CD14-positive monocyte (primary cell): Measurements from ENCODE around the gene OR51A4. TPM values are rescaled to one million over a fixed set of nuclear protein-coding genes. Genes with fewer than 3 reads are reported as not detected.

ENCODE experiments used
- DNase-seq, 3 donors: peaks; one replicate each; pipeline ENCODE4 v3.0.0-alpha.2; 2011 to 2022
- H2AFZ ChIP-seq: 2 replicates; pipeline ENCODE4 v1.6.0; 2012; ENCODE audit warnings: mild to moderate bottlenecking, low read depth, low read length, inconsistent platforms; ENCODE audit not compliant: insufficient read depth, poor library complexity, severe bottlenecking
- H3K27ac ChIP-seq, 2 donors: 1 replicate in 1 of 2; 2 replicates in 1 of 2; pipeline ENCODE4 v1.5.1; 2012 to 2013; ENCODE audit warnings: low read length in 2 of 2, control low read depth in 1 of 2, inconsistent platforms in 1 of 2, low read depth in 1 of 2, mild to moderate bottlenecking in 1 of 2
- H3K27me3 ChIP-seq, 2 donors: one replicate each; pipeline versions ENCODE4 v1.6.0 to v1.6.1; 2011 to 2013; ENCODE audit warnings: low read length in 2 of 2; ENCODE audit not compliant: control insufficient read depth in 2 of 2, insufficient read depth in 2 of 2
- H3K36me3 ChIP-seq, 2 donors: replicated peaks in 1 of 2; 1 replicate in 1 of 2; 2 replicates in 1 of 2; pipeline versions ENCODE4 v1.5.1 to v1.6.1; 2012 to 2013; ENCODE audit warnings: low read length in 2 of 2, control low read depth in 1 of 2, inconsistent platforms in 1 of 2, mild to moderate bottlenecking in 1 of 2; ENCODE audit not compliant: insufficient read depth in 2 of 2, control insufficient read depth in 1 of 2
- H3K4me1 ChIP-seq, 2 donors: 1 replicate in 1 of 2; 2 replicates in 1 of 2; pipeline versions ENCODE4 v1.5.1 to v1.6.1; 2012 to 2013; ENCODE audit warnings: low read length in 2 of 2, control low read depth in 1 of 2, inconsistent platforms in 1 of 2, mild to moderate bottlenecking in 1 of 2, moderate library complexity in 1 of 2; ENCODE audit not compliant: insufficient read depth in 2 of 2, control insufficient read depth in 1 of 2
- H3K4me2 ChIP-seq: replicated peaks from 2 replicates; pipeline ENCODE3; 2012; ENCODE audit warnings: low read length, moderate library complexity, mild to moderate bottlenecking; ENCODE audit not compliant: poor library complexity, severe bottlenecking; ENCODE audit errors: extremely low read depth
- H3K4me3 ChIP-seq, 3 experiments: fragments of 200-600 bp in 1 of 3; sonication (generic) in 1 of 3; replicated peaks in 1 of 3; 1 replicate in 2 of 3; 2 replicates in 1 of 3; pipeline ENCODE4 v1.5.1; 2011 to 2013; ENCODE audit warnings: low read length in 3 of 3, mild to moderate bottlenecking in 3 of 3, control low read depth in 2 of 3, low read depth in 2 of 3, inconsistent platforms in 1 of 3, moderate library complexity in 1 of 3
- H3K79me2 ChIP-seq: 2 replicates; pipeline ENCODE4 v1.6.0; 2012; ENCODE audit warnings: mild to moderate bottlenecking, control low read depth, inconsistent platforms, low read length, moderate library complexity; ENCODE audit not compliant: insufficient read depth
- H3K9ac ChIP-seq: 2 replicates; pipeline ENCODE4 v1.6.0; 2017; ENCODE audit warnings: low read length, mild to moderate bottlenecking; ENCODE audit not compliant: insufficient read depth, poor library complexity, severe bottlenecking
- H3K9me3 ChIP-seq, 2 donors: replicated peaks in 1 of 2; 1 replicate in 1 of 2; 2 replicates in 1 of 2; pipeline versions ENCODE4 v1.5.1 to v1.6.1; 2012 to 2013; ENCODE audit warnings: low read length in 2 of 2, control low read depth in 1 of 2; ENCODE audit not compliant: control insufficient read depth in 1 of 2, insufficient read depth in 1 of 2
- H4K20me1 ChIP-seq: 2 replicates; pipeline ENCODE4 v1.6.0; 2012; ENCODE audit warnings: mild to moderate bottlenecking, low read length, control low read depth, moderate library complexity; ENCODE audit not compliant: insufficient read depth
- H3K27ac Mint-ChIP-seq, 7 donors: one replicate each; pipeline ENCODE4 v1.8.0; 2020; ENCODE audit warnings: mild to moderate bottlenecking in 7 of 7, mixed read lengths in 7 of 7, moderate library complexity in 6 of 7, inconsistent platforms in 2 of 7
- H3K27me3 Mint-ChIP-seq, 3 donors: one replicate each; pipeline ENCODE4 v1.8.0; 2021 to 2022; ENCODE audit warnings: low read depth in 3 of 3, mild to moderate bottlenecking in 3 of 3, mixed read lengths in 3 of 3, moderate library complexity in 3 of 3, inconsistent platforms in 1 of 3
- H3K36me3 Mint-ChIP-seq, 2 donors: one replicate each; pipeline ENCODE4 v1.8.0; 2020; ENCODE audit warnings: mixed read lengths in 2 of 2, inconsistent platforms in 1 of 2, mild to moderate bottlenecking in 1 of 2
- H3K4me1 Mint-ChIP-seq: one replicate; pipeline ENCODE4 v1.8.0; 2020; ENCODE audit warnings: mild to moderate bottlenecking, mixed read lengths
- H3K4me3 Mint-ChIP-seq, 2 donors: one replicate each; pipeline ENCODE4 v1.8.0; 2020; ENCODE audit warnings: mild to moderate bottlenecking in 2 of 2, mixed read lengths in 2 of 2, moderate library complexity in 1 of 2
- H3K9me3 Mint-ChIP-seq, 7 donors: one replicate each; pipeline ENCODE4 v1.8.0; 2020 to 2022; ENCODE audit warnings: mixed read lengths in 7 of 7, mild to moderate bottlenecking in 6 of 7, moderate library complexity in 6 of 7, inconsistent platforms in 2 of 7
- CTCF ChIP-seq: fragments of 200-600 bp; IDR thresholded peaks from one replicate; pipeline ENCODE4 v1.8.0; 2022; ENCODE audit warnings: antibody characterized with exemption, mild to moderate bottlenecking
- intact Hi-C, 2 donors: fragments of 100-400 bp; cut with micrococcal nuclease; formaldehyde crosslinking; loops; one replicate each; pipeline versions ENCODE4 v1.15.0 to v1.15.1; 2023
- polyA plus RNA-seq, 3 donors: library from polyadenylated mRNA; depleted of rRNA in 1 of 3; unstranded in 2 of 3; stranded (reverse) in 1 of 3; fragments of 300-500 nt in 2 of 3; fragments of >200 nt in 1 of 3; fragmentation: Illumina TruSeq in 2 of 3; gene quantifications; 1 replicate in 2 of 3; 2 replicates in 1 of 3; pipeline ENCODE4 v1.2.3, GENCODE V29; 2012 to 2021

The OR51A4 gene
- polyA plus RNA-seq, 3 donors: not detected

DNA sequence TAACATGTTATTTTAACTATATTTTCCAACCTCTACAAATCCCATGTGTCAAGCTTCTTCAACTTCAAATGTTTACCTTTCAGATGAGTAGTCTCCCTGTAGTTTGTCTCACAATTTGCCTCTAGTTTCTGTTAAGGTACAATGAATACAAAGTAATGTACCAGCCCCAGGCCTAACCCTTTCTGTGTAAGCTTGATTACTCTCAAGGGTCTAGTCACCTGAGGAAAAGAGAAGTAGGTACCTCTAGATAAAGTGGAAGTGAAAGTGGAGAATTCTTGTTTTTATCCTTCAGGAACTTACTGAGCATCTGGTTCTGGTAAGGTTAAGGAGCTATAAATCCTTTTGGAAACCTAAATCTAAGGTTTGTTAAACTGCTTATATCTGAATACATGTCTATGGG lies 43.9 kb downstream of the OR51A4 start, which contains the start of gene OR51A7:
Gene OR51A7, plus strand, starts transcription at position 300 of the 400 bp plus-strand sequence. CDS start 3,587 bp downstream, outside the sequence.
- Mint-ChIP-seq H3K4me3 (no peak within 1 kb of the TSS), H3K27ac (no peak within 1 kb of the TSS), H3K4me1 (no peaks in the 10 kb centered on the region), H3K36me3 (no peaks in the 10 kb centered on the region), H3K9me3 (peaks cover 0 to 3% (median 0%) of the 10 kb centered on the region in 7 donors), H3K27me3 (no peaks in the 10 kb centered on the region)
- no peak within 1 kb of the TSS for H3K4me3 ChIP-seq
- no peak within 1 kb of the TSS for H3K27ac ChIP-seq
- intact Hi-C loops: no loop called here
- H3K36me3 ChIP-seq: no peaks in the 10 kb centered on the region
- no peaks in the 10 kb centered on the region for H3K9me3 ChIP-seq
- TF ChIP-seq CTCF: no peak
- H3K79me2 ChIP-seq: no peaks in the 10 kb centered on the region
- H4K20me1 ChIP-seq: no peaks in the 10 kb centered on the region
- no peak within 1 kb of the TSS for H3K9ac ChIP-seq
- no peaks in the 10 kb centered on the region for H3K4me1 ChIP-seq
- H3K4me2 ChIP-seq: no peak within 1 kb of the TSS
- H3K27me3 ChIP-seq: no peaks in the 10 kb centered on the region
- H2AFZ ChIP-seq: no peak within 1 kb of the TSS
- DNase-seq: no peak

Other genes with a start within 250 kb of the OR51A4 start
- gene OR51E2, start 249.8 kb downstream of the OR51A4 start, polyA plus RNA-seq: not detected
- gene MMP26, start 242.8 kb downstream of the OR51A4 start, polyA plus RNA-seq: not detected
- not detected for gene OR51F1, start 177.7 kb downstream of the OR51A4 start, polyA plus RNA-seq
- not detected for gene OR52R1, start 143.2 kb downstream of the OR51A4 start, polyA plus RNA-seq
- not detected for gene OR51F2, start 126.3 kb downstream of the OR51A4 start, polyA plus RNA-seq
- not detected for gene OR51S1, start 98.4 kb downstream of the OR51A4 start, polyA plus RNA-seq
- gene OR51T1, start 65.7 kb downstream of the OR51A4 start, polyA plus RNA-seq: not detected
- not detected for gene OR51A7, start 43.8 kb downstream of the OR51A4 start, polyA plus RNA-seq
- not detected for gene OR51G2, start 28.3 kb downstream of the OR51A4 start, polyA plus RNA-seq
- gene OR51G1, start 23.3 kb downstream of the OR51A4 start, polyA plus RNA-seq: not detected
- gene OR51A2, start 8.1 kb upstream of the OR51A4 start, polyA plus RNA-seq: not detected
- gene OR51L1, start 47.2 kb upstream of the OR51A4 start, polyA plus RNA-seq: not detected
- not detected for gene OR52J3, start 98.9 kb upstream of the OR51A4 start, polyA plus RNA-seq
- not detected for gene OR52E2, start 112.0 kb upstream of the OR51A4 start, polyA plus RNA-seq
- not detected for gene OR52E1, start 122.0 kb upstream of the OR51A4 start, polyA plus RNA-seq
- gene OR52A5, start 190.8 kb upstream of the OR51A4 start, polyA plus RNA-seq: not detected
- gene OR52A1, start 207.2 kb upstream of the OR51A4 start, polyA plus RNA-seq: not detected